ENCODE measurements around the gene KCND3.

GRCh38 chr1:111784273-111784901 lies 205.1 kb downstream of the KCND3 start:
- TF ChIP-seq, protein P1, sequence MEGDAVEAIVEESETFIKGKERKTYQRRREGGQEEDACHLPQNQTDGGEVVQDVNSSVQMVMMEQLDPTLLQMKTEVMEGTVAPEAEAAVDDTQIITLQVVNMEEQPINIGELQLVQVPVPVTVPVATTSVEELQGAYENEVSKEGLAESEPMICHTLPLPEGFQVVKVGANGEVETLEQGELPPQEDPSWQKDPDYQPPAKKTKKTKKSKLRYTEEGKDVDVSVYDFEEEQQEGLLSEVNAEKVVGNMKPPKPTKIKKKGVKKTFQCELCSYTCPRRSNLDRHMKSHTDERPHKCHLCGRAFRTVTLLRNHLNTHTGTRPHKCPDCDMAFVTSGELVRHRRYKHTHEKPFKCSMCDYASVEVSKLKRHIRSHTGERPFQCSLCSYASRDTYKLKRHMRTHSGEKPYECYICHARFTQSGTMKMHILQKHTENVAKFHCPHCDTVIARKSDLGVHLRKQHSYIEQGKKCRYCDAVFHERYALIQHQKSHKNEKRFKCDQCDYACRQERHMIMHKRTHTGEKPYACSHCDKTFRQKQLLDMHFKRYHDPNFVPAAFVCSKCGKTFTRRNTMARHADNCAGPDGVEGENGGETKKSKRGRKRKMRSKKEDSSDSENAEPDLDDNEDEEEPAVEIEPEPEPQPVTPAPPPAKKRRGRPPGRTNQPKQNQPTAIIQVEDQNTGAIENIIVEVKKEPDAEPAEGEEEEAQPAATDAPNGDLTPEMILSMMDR (IDR thresholded peaks at IDR 0.05) = no peak
- TF ChIP-seq ZFX (IDR thresholded peaks at IDR 0.05; ENCODE audit: borderline replicate concordance) = no peak

Data from 22Rv1 (cell line).